DMS79 treated with DMSO at 0.1 percent for 48 hours (cell line): Measurements from ENCODE around the gene BSG.
"Not testable (repeated sequence)": the region's sequence is repeated elsewhere in the genome, so short reads cannot be mapped to it uniquely, and the experiment has no call there.

Experiments used
- DNase-seq: peaks from one replicate; lab custom pipeline; 2025; lab: John Stamatoyannopoulos, UW

BSG gene

DNA sequence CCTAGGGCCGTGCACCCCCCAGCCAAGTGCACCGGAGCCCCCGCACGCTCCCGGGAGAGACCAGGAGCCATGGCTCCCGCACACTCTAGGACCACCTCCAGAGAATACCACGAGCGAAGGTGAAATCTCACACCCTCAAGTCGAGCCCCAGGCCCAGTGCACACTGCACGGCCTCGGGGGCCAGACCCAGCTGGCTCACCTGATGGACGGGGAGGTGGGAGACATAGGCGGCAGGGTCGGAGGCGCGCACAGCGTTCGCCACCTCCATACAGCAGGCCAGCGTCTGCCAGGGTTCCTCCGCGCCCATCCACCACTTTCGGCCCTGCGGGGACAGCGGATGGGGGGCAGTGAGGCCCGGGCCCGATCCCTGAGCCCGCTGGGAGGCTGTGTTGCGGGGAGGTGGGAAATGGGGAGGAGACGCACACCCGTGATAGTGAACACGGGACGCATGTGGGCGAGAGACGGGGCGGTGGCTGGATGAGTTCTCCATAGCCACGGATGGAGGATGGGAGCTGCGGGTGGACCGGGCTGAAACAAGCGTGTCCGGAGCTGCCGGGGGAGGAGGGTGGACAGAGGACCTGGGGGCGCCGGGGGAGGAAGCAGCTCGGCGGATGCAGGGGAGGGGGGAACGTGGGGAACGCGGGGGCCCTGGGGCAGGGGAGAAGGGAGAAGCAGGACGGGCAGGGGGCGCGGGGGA, 47.9 kb downstream of the BSG start:
- DNase-seq: no peak

DNA sequence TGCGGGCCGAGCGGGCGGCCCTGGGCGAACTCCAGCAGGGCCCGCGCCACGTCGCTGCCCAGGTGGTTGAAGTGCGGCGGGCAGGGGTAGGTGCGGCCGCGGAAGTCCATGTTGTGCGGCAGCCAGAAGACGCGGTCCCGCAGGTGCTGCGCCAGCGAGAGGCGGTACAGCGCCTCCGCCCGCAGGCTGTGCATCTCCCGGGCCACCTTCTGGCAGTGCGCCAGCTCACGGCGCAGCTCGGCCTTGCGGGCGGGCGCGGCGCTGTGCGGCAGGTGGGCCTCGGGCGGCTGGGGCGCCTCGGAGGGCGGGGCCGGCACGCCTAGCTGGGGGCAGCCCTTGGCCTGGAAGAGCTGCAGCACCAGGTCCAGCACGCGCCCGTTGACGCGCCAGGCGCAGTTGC, 48.8 kb downstream of the BSG start:
- not testable (repeated sequence) for DNase-seq

DNA sequence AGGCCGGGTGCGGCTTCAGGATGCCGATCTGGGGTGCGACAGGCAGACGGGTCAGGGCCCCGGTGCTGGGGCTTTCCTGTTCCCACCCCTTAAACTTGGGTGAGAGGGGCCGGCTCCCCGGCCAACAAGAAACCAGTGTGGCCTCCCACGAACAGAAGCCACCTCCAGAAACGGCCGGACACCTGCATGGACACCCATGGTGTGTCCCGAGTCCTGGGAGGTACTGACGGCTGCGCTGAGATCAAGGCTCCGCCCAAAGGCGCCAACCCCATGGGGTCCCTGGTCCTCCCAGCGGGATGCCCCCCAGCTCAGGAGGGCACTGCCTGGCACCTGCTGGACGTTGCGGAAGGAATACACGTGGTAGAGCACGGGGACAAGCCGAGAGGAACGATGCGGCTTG, 49.4 kb downstream of the BSG start:
- no peak for DNase-seq

DNA sequence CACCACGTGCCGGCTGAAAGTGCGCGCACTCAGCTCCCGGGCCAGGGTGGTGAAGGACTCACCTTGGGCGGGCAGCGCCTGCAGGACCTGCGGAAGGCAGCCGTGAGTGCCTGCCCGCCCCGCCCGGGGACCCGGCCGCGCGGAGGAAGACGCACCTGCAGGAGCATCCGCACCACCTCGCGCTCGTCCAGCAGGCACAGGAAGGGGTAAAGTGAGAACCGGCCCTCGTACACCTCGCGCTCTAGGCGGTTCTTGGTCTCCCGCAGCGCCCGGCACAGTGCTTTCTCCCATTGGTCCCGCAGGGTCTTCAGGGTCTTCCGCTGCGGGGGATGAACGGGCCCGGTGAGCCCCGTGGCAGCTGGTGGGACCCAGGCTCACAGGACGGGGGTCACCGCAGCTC, 50.3 kb downstream of the BSG start:
- no peak for DNase-seq

DNA sequence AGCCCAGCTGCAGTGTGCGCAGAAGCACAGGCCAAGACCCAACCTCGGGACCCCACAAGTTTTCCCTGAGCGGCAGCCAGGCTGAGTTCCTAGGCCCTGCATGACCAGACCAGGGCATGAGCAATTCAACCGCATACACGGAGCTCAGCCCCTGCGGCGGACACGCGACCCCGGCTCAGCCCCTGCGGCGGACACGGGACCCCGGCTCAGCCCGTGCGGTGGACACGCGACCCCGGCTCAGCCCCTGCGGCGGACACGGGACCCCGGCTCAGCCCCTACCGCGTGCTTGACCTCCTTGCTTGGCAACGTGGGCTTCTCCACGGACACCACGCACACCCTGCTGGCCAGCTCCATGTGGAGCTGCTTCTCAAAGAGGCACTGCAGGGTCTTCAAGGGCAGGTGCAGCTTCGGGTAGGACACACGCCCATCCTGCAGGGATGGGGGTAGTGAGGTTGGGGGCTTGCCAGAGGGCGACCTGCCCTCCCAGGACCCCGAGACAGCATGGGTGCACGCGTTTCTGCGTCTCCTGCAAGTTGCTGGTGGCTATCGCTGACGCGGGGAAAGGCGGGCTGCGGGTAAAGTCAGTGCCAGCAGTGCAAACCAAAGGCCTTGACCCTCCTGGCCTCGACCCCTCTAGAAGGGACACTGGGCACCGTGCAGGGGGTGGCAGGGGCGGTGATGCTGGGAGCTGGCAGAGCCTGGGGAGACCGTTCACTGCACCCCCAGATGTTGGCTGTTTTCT, 51.0 kb downstream of the BSG start:
- DNase-seq: no peak

DNA sequence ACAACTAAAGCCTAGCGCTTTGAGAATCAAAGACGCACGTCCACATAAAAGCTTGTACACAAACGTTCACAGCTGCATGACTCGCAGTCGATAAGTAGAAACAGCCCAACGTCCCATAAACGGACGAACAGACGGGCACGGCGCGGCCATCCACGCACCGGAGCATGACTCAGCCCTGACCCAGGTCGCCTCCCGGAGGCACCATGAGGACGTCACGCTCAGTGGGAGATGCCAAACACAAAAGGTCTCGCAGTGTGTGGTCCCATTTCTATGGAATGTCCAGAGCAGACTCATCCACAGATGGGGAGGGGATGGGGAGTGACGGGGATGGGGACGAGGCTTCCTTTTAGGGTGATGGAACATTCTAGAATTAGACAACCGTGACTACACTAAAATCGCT, 51.6 kb downstream of the BSG start:
- no peak for DNase-seq

DNA sequence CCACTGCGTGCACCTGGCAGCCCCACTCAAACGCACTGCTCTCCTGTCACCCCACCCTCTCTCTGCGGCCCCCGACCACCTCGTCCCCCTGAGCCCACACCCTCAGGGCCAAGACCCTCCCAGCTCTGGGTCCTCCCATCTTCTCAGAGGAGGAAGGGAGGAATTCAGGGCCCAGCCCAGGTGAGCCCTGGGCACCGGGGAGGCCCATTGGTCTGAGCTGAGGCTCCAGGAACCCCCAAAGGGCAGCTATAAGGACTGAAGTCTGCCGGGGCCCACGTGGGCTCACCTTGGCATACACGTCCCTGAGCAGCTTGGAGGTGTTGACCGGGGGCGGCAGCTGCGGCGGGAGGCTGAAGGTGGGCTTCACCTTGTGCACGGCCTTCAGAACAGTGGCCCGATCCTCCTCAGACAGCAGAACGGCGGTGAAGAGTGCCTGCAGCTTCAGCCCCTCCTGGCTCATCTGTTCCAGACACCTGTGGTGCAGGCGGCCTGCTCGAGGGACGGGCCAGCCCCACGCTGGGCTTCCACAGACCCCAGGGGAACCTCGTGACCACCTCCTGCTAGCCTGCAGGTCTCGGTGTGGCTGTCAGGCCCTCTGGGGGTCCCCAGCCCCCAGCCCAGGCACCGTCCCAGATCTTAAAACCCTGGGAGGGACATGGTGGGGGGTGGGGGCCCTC, 52.2 kb downstream of the BSG start:
- no peak for DNase-seq

DNA sequence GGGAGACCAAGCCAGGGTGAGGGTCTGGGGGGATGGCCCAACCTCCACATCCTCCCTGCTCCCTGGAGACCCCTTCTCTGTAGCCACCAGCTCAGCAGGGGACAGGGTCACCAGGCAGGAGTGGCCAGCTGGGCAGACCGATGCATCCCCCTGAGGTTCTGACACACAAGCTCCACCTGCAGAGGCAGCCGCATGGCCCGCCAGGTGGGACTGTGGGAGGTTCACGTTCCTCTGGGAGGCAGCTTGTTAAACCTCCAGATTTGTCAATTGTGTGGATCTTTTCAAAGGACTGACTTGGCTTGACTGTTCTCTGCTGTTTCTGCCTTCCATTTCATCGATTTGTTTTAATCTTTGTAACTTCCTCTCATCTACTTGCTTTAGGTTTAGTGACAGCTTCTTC, 52.9 kb downstream of the BSG start:
- no peak for DNase-seq

DNA sequence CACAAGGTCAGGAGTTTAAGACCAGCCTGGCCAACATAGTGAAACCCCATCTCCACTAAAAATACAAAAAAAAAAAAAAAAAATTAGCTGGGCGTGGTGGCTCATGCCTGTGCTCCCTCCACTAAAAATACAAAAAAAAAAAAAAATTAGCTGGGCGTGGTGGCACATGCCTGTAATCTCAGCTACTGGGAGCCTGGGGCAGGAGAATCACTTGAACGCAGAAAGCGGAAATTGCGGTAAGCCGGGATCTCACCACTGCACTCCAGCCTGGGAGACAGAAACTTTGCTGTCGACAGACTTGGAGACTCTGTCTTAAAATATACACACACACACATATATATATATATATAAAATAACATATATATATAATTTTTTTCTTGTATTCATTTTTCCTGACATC, 54.2 kb downstream of the BSG start:
- not testable (repeated sequence) for DNase-seq

DNA sequence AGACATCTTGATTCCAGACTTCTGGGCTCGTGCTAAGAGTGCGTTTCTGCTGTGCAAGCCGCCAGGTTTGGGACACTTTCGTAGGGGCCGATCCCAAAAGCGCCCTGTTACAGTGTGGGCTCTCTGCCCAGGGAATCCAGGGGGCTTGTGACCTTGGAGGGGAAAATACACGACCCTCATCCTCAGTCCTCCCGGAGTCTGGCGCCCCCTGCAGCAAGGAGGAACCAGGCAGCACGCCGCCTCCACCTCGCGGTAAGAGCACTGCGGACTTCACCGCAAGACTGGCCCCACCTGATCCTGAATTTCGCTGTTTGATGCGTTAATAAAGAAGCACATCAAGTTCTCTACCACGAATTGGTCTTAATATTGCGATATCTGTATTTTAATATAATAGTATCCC, 55.8 kb downstream of the BSG start:
- DNase-seq: no peak

DNA sequence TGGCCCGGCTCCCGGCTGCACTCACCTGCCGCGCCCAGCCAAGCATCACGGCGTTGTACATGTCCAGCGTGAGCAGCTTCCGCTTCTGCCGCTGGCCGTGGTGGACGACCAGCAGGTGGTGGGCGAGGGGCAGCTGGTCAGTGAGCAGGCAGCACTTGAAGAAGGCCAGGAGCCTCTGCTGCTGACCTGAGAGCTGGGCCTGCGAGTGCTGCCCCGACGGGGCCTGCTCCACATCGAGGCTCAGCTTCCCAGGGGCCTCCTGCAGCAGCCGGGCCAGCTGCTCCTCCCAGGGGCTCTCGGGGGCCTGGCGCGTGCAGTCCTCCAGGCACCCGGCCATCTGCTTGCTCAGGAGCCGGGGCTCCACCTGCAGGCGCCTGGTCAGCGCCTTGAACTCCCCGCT, 57.1 kb downstream of the BSG start:
- not testable (repeated sequence) for DNase-seq

DNA sequence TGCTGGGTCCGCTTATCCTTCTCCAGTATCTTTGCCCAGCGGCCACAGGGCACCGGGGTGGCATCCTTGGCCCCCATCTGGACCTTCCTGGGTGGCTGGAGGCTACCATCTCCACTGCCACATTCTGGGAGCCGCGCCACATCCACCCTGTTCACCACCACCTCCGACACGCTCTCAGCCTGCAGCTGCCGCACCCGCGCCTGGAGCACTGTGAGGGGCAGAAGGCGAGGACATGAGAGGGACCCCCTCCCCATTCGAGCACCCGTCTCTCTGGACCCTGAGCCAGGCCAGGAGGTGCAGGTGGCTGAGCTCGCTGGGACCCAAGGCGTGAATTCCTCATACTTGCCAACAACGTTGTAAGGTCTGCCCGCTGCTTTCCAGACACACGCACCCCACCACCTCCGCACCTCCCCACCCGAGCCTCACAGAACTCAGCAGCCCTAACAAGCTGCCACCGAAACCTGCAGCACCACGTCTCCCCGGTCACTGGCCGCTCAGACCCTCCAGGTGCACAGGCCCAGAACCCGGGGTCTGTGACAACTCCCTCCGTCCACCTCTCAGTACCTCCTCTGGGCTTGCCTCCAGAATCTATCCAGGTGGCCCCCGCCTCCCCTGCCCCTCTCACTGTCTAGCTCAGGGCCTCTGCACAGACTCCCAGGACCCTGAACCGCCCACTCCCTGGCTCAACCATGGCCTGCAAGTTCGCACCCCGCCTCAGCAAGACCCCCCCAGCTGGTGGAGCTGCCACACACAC, 57.7 kb downstream of the BSG start:
- DNase-seq: no peak

DNA sequence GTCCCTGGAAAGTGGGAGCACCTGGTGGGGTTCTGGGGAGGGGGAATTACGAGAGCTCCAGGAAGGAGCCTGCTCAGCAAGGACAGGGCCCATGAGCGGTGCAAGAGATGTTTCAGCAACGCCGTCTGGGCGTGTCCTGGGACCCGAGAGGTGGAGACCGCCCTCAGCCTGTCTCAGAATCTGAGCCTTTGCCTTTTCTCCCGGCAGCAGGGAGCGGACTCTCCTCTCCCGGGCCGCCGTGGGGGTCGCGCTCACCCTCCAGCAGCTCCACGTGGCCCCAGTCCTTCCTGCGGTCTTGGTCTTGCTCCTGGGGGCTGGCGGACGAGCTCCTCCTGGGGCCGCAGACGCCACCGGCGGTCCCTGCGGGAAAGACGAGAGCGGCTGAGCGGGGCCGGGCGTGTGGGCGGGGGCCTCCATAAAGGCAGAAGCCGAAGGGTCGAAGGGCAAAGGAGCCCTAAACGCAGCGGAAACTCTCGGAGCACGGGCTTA, 60.2 kb downstream of the BSG start:
- no peak for DNase-seq
